ENCODE data around the gene MSRB1.
"Not testable (repeated sequence)": the region's sequence is repeated elsewhere in the genome, so short reads cannot be mapped to it uniquely, and the experiment has no call there.

Gene MSRB1

DNA sequence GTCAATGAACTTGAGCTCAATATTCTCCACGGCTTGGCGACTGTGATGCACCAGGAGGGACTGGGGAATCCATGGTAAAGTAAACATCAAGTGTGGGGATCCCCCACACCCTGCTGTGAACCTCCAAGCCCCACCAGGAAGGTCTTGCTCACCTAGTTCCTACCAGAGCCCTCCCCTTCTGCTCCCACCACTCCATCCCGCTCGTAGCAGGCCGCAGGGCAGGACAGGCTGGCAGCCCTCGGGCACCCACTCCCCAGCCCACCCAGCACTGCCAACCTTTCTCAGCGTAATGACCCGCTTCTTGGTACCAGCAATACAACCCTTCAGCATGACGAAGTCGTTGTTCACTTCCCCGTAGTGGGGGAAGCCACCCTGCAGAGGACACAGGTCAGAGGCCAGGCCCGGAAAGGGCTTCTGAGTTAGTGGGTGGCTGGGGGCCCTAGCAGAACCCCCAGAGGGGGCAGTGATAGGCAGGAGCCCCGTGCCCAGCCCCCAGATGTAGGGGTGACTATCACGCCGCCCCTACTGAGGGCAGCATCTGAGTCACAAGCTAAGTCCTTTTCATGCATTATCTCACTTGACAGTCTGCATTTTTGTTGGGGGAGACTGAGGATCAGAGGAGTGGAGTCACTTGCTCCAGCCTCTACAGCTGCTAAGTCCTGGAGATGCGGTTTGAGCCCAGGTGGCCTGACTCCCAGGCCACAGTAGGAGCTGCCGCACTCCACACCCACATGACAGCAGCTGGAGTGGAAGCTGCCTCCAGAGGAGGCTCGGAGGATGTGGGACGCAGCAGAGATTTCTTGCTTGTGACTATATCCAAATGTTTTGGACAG lies 2.8 kb upstream of the MSRB1 start:
- H3K27ac ChIP-seq = no peak overlapping the region
- H3K4me3 ChIP-seq = no peak overlapping the region

GRCh38 chr16:1944612-1945199 lies 1.7 kb upstream of the MSRB1 start:
- H3K4me3 ChIP-seq = no peak overlapping the region
- no peak overlapping the region for H3K27ac ChIP-seq

- Histone ChIP-seq H3K4me3 (peak overlapping the region; percentile 55 to 92 (median 65)), H3K27ac (peak overlapping the region; percentile 22 to 92 (median 79))
These were observed 771 bp downstream of the MSRB1 start for GRCh38 chr16:1942047-1942809.

GRCh38 chr16:1941162-1942046 lies 1.6 kb downstream of the MSRB1 start:
- Histone ChIP-seq H3K27ac (peak overlapping the region in 13 of 21 experiments; percentile 22 to 92 (median 78)), H3K4me3 (peak overlapping the region in 5 of 7 experiments; percentile 55 to 92 (median 65))

DNA sequence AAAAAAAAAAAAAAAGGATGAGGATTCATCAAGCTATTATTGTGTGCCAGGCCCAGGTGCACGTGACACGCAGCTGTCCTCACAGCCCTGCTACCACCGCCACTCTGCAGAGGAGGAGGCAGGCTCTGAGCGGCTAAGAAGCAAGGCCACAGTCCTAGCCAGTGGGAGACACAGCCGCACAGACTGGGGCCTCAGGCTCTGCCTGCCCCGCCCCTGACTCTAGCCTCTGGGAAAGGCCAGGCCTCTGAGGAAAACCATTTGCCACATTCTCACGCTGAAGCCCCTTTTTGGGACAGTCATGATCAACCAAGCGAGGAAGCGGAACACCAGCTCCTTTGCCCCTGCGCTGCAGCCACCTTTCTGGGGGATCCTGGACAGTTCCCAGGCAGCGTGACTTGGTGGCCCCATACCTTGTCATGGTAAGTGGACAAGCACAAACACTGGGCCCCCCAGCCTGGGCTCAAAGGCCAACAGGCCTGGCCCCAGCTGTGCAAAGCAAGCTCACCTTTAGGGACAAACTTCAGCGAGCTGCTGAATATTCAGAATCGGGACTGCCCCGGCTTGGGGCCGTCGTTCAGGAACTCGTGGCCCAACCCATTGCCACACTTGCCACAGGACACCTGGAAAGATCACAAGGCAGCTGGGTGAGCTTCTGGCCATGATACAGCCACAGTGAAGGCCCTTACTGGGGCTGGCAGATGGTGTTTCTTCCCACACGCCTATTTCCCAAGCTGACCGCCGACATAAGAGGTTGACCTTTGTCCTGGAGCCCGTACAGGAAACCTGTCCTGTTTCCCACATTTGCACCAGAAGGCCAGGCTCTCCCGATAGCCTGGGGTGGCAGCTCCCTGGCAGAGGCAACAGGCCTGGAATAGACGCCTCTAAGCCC lies 2.5 kb downstream of the MSRB1 start:
- peak overlapping the region in 5 of 21 experiments; percentile 21 to 86 (median 76) for H3K27ac ChIP-seq
- peak overlapping the region in 1 of 7 experiments; percentile 92 for H3K4me3 ChIP-seq

- peak overlapping the region in 2 of 21 experiments; percentile 63 to 76 for H3K27ac ChIP-seq
- H3K4me3 ChIP-seq = not testable (repeated sequence)
These were observed 3.2 kb downstream of the MSRB1 start for GRCh38 chr16:1939833-1940232.

DNA sequence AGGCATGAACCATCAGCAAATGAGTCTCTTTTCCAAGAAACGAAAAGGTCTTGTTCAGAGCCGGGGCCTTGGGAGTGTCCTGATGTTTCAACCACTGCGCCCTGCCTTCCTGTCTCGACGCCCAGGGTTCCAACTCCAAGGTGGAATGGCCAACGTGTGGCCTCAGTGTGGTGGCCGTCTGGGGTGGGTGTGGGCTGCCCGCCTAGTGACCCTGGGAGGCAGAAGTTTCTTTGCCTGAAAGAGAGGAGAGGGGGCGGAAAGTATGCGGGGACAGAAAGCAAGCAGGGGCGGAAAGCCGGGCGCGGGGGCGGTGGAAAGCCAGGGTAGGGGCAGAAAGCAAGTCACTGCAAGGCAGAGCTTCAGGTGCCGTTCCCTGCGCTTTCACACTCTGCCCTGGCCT lies 4.1 kb downstream of the MSRB1 start:
- Histone ChIP-seq H3K4me3 (no peak overlapping the region), H3K27ac (peak overlapping the region in 14 of 21 experiments; percentile 15 to 76 (median 36))

DNA sequence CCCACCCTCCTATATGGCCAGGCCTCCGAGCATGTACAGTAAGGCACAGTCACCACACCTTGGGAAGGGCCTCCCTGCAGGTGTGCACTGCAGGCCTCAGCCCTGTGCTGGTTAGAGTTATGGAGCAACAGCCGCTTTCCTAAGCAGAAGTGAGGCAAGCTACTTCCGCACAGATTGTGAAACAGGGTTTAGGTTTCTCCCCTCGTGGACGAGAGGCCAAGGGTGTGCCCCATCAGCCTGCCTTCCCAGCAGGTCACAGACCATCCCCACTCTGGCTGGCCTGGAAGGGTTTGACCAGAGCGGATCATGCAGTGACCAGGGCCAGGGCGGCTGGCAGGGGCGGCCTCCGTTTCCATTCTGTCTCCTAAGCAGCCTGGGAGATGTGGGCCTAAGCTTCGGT lies 4.7 kb downstream of the MSRB1 start:
- peak overlapping the region in 12 of 21 experiments; percentile 15 to 76 (median 42) for H3K27ac ChIP-seq
- H3K4me3 ChIP-seq = no peak overlapping the region

DNA sequence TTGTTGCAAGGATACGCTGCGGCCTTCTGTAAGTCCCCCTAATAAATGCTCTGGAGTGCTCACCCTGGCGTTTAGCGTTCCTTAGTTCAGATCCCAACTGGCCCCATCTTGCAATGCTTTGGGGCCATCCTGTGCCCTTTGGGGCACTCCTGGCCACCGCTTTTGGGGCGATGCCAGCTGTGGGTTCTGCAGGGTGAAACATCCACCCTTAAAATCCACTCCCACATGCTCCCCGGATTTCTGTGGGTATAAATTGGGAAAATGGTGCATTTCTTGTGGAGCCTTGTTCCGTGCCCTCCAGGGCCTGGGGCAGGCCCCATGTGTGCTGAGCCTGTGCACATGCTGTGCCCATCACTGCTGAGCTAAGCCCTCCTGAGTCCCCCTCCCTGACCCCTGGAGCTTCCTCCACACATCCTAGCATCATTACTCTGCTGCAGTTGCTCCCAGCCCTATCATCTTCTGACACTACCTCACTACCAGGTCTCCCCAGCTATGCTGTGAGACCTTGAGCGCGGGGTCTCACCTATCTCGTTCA lies 6.0 kb downstream of the MSRB1 start:
- Histone ChIP-seq H3K4me3 (no peak overlapping the region), H3K27ac (peak overlapping the region in 1 of 21 experiments; percentile 14)

DNA sequence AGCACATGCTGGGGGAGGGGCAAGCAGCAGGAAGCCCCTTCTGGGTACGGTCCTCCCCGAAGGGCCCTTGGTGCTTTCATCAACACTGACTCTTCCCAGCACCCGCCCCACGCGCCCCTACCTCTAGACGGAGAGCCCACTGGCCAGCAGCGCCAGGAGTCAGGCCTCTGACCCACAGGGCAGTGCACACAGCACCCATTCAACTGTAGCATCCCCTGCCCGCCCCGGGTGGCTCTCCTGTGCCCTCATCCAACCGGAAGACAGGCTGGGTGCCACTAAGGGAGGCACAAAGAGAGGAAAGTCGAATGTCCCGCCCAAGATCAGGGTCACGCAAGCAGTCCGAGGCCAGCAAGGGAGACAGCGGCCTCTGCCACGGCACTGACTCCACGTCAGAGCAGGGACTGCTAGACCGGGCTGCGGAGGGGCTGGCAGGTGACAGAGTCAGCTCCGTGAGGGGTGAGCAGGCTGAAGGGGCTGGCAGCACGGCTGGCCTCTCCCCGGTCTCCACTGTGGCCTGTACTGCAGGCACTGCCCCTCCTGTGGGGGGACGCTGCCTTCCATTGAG lies 9.8 kb downstream of the MSRB1 start:
- no peak overlapping the region for H3K27ac ChIP-seq
- no peak overlapping the region for H3K4me3 ChIP-seq

- no peak overlapping the region for H3K27ac ChIP-seq
These were observed 10.7 kb downstream of the MSRB1 start for GRCh38 chr16:1932050-1933028.

DNA sequence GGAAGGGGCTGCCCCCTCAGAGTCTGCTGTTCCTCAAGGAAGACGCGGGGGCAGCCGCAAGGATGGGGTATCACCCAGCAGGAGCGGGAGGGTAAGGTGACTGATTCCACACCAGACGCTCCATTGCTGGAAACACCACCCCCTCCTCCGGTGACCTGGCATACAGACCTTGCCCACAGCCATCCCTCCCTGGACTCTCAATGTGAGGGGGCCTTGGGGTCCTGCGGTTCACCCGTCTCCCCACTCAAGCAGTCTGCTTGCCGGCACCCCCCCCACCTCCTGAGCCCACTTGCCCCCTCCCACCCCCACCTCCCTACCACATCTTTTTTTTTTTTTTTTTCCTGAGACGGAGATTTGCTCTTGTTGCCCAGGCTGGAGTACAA lies 12.7 kb downstream of the MSRB1 start:
- H3K27ac ChIP-seq = peak overlapping the region in 11 of 21 experiments; percentile 1 to 90 (median 78)
- H3K4me3 ChIP-seq = peak overlapping the region in 1 of 7 experiments; percentile 45

More at GRCh38 chr16:1932050-1933028, 10.7 kb downstream of the MSRB1 start:
- no peak overlapping the region for H3K4me3 ChIP-seq

GRCh38 chr16:1929578-1930337 lies 13.2 kb downstream of the MSRB1 start:
- peak overlapping the region; percentile 24 to 90 (median 80) for H3K27ac ChIP-seq
- H3K4me3 ChIP-seq = peak overlapping the region; percentile 38 to 60 (median 47)

DNA sequence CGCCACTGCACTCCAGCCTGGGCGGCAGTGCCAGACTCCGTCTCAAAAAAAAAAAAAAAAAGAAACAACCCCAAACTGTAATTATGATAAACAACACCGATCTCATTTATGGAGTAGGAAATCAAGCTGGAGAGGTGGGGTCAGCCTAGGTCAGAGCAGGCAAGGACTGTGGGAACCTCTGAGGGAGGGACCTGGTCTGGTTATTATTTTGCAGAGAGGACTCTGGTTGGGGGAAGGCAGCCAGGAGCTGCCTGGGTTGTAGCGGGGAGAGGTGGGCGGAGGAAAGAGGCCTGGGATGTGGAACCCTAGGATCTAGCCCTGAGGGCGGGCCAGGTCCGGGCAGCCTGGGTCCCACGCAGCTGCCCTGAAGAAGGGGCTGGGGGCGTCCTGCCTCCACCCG lies 13.9 kb downstream of the MSRB1 start:
- Histone ChIP-seq H3K27ac (peak overlapping the region; percentile 24 to 90 (median 80)), H3K4me3 (peak overlapping the region; percentile 38 to 60 (median 47))

- Histone ChIP-seq H3K27ac (no peak overlapping the region), H3K4me3 (no peak overlapping the region)
These were observed 16.7 kb downstream of the MSRB1 start for GRCh38 chr16:1926271-1926670.

GRCh38 chr16:1924095-1924494 lies 18.9 kb downstream of the MSRB1 start:
- no peak overlapping the region for H3K4me3 ChIP-seq
- peak overlapping the region in 3 of 21 experiments; percentile 23 to 54 (median 24) for H3K27ac ChIP-seq
